ENCODE results near the gene MYL6. TPM values are rescaled to one million over a fixed set of nuclear protein-coding genes. Genes with fewer than 3 reads are reported as not detected.

Gene MYL6
- total and polyA plus RNA-seq, 9 of the 15 experiments (the other 6 are each of a cell fraction or from before 2014, with no cell fraction given) = 557 to 1,664 (median 958) TPM

DNA sequence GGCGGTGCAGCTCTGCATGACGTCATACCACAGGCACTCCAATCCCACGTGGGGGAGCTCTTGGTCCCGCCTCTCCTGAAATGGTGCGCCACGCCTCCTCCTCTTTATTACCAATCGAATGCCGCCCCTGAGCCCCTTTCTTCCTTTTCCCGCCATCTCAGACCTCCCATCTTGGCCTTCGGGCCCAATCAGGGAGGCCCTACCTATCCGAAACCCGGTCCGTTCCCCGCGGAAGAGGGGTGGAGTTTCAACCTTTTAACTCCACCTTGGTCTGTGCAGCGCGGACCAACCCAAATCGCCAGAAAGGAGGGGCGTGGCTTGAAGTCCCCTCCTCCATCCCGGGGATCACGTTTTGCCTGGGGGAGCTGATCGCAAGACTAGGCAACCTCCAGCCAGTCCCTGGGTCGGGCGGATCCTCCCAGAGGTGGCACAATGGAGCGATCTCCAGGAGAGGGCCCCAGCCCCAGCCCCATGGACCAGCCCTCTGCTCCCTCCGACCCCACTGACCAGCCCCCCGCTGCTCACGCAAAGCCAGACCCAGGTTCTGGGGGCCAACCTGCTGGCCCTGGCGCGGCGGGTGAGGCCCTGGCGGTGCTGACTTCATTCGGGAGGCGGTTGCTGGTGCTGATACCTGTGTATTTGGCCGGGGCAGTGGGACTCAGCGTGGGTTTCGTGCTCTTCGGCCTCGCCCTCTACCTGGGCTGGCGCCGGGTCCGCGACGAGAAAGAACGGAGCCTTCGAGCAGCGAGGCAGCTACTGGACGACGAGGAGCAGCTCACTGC is 30.1 kb upstream of the MYL6 start, which contains the start of gene ESYT1 (continued):
- TF ChIP-seq, protein P1, sequence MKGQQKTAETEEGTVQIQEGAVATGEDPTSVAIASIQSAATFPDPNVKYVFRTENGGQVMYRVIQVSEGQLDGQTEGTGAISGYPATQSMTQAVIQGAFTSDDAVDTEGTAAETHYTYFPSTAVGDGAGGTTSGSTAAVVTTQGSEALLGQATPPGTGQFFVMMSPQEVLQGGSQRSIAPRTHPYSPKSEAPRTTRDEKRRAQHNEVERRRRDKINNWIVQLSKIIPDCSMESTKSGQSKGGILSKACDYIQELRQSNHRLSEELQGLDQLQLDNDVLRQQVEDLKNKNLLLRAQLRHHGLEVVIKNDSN (CRISPR knock-in tag; IDR thresholded peaks at IDR 0.05) = peak; percentile 88
- TF ChIP-seq, protein P2, sequence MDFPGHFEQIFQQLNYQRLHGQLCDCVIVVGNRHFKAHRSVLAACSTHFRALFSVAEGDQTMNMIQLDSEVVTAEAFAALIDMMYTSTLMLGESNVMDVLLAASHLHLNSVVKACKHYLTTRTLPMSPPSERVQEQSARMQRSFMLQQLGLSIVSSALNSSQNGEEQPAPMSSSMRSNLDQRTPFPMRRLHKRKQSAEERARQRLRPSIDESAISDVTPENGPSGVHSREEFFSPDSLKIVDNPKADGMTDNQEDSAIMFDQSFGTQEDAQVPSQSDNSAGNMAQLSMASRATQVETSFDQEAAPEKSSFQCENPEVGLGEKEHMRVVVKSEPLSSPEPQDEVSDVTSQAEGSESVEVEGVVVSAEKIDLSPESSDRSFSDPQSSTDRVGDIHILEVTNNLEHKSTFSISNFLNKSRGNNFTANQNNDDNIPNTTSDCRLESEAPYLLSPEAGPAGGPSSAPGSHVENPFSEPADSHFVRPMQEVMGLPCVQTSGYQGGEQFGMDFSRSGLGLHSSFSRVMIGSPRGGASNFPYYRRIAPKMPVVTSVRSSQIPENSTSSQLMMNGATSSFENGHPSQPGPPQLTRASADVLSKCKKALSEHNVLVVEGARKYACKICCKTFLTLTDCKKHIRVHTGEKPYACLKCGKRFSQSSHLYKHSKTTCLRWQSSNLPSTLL (IDR thresholded peaks at IDR 0.05) = peak; percentile 10; the same call in 1 of the 2 replicates
- peak; percentile 93 for TF ChIP-seq L3MBTL2 (IDR thresholded peaks at IDR 0.05)
- TF ChIP-seq RFX7 (CRISPR knock-in tag; IDR thresholded peaks at IDR 0.05) = no peak
- TF ChIP-seq GATAD2A (IDR thresholded peaks at IDR 0.05) = no peak
- TF ChIP-seq, protein P3, sequence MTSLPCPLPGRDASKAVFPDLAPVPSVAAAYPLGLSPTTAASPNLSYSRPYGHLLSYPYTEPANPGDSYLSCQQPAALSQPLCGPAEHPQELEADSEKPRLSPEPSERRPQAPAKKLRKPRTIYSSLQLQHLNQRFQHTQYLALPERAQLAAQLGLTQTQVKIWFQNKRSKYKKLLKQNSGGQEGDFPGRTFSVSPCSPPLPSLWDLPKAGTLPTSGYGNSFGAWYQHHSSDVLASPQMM (CRISPR knock-in tag; IDR thresholded peaks at IDR 0.05) = no peak
- no peak for TF ChIP-seq ZNF444 (CRISPR knock-in tag; IDR thresholded peaks at IDR 0.05)
- no peak for TF ChIP-seq CCAR2 (IDR thresholded peaks at IDR 0.05; ENCODE audit: low read depth, low read length)
- TF ChIP-seq NR4A1 (CRISPR knock-in tag; IDR thresholded peaks at IDR 0.05) = no peak
- TF ChIP-seq NR4A1 (tag; IDR thresholded peaks at IDR 0.05) = no peak
- TF ChIP-seq, protein P4, sequence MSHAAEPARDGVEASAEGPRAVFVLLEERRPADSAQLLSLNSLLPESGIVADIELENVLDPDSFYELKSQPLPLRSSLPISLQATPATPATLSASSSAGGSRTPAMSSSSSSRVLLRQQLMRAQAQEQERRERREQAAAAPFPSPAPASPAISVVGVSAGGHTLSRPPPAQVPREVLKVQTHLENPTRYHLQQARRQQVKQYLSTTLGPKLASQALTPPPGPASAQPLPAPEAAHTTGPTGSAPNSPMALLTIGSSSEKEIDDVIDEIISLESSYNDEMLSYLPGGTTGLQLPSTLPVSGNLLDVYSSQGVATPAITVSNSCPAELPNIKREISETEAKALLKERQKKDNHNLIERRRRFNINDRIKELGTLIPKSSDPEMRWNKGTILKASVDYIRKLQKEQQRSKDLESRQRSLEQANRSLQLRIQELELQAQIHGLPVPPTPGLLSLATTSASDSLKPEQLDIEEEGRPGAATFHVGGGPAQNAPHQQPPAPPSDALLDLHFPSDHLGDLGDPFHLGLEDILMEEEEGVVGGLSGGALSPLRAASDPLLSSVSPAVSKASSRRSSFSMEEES (CRISPR knock-in tag; IDR thresholded peaks at IDR 0.05) = no peak
- TF ChIP-seq RHOXF2B (CRISPR knock-in tag; conservative IDR thresholded peaks at IDR 0.05) = no peak
- no peak; the same call in 1 of the 2 replicates for TF ChIP-seq NR2F6 (CRISPR knock-in tag; IDR thresholded peaks at IDR 0.05)
- TF ChIP-seq, protein P5, sequence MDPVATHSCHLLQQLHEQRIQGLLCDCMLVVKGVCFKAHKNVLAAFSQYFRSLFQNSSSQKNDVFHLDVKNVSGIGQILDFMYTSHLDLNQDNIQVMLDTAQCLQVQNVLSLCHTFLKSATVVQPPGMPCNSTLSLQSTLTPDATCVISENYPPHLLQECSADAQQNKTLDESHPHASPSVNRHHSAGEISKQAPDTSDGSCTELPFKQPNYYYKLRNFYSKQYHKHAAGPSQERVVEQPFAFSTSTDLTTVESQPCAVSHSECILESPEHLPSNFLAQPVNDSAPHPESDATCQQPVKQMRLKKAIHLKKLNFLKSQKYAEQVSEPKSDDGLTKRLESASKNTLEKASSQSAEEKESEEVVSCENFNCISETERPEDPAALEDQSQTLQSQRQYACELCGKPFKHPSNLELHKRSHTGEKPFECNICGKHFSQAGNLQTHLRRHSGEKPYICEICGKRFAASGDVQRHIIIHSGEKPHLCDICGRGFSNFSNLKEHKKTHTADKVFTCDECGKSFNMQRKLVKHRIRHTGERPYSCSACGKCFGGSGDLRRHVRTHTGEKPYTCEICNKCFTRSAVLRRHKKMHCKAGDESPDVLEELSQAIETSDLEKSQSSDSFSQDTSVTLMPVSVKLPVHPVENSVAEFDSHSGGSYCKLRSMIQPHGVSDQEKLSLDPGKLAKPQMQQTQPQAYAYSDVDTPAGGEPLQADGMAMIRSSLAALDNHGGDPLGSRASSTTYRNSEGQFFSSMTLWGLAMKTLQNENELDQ (CRISPR knock-in tag; IDR thresholded peaks at IDR 0.05; ENCODE audit: borderline replicate concordance) = no peak
- TF ChIP-seq, protein P6, sequence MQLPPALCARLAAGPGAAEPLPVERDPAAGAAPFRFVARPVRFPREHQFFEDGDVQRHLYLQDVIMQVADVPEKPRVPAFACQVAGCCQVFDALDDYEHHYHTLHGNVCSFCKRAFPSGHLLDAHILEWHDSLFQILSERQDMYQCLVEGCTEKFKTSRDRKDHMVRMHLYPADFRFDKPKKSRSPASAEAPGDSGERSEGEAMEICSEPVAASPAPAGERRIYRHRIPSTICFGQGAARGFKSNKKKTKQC (CRISPR knock-in tag; IDR thresholded peaks at IDR 0.05) = peak; percentile 59; the same call in 1 of the 2 replicates
- peak; percentile 94 for TF ChIP-seq CREM (IDR thresholded peaks at IDR 0.05; ENCODE audit: low read depth)

All from K562 (cell line).